Parathyroid adenoma (tissue), 2 donors: Measurements from ENCODE around the gene HTR1D.
"Not testable (repeated sequence)": the region's sequence is repeated elsewhere in the genome, so short reads cannot be mapped to it uniquely, and the experiment has no call there.

Source experiments
- H2AFZ ChIP-seq: fragments of 300-600 bp; sonication (generic); one replicate; pipeline ENCODE4 v1.7.0; 2017; ENCODE audit warnings: antibody characterized with exemption, mild to moderate bottlenecking
- H3K27ac ChIP-seq: fragments of 300-600 bp; sonication (generic); one replicate; pipeline ENCODE4 v1.7.0; 2017
- H3K27me3 ChIP-seq: fragments of 300-600 bp; sonication (generic); one replicate; pipeline ENCODE4 v1.7.0; 2017; ENCODE audit warnings: low read length; ENCODE audit not compliant: control insufficient read depth, insufficient read depth
- H3K36me3 ChIP-seq: fragments of 300-600 bp; sonication (generic); one replicate; pipeline ENCODE4 v1.7.0; 2017; ENCODE audit warnings: low read length; ENCODE audit not compliant: control insufficient read depth, insufficient read depth
- H3K4me1 ChIP-seq: fragments of 300-600 bp; sonication (generic); one replicate; pipeline ENCODE4 v1.7.0; 2017; ENCODE audit warnings: control low read depth
- H3K4me2 ChIP-seq: fragments of 300-600 bp; sonication (generic); one replicate; pipeline ENCODE4 v1.7.0; 2017; ENCODE audit warnings: low read length
- H3K4me3 ChIP-seq: fragments of 300-600 bp; sonication (generic); one replicate; pipeline ENCODE4 v1.7.0; 2017; ENCODE audit warnings: low read depth, low read length
- H3K79me2 ChIP-seq: fragments of 300-600 bp; sonication (generic); one replicate; pipeline ENCODE4 v1.7.0; 2017; ENCODE audit warnings: control low read depth
- H3K9ac ChIP-seq: fragments of 300-600 bp; sonication (generic); one replicate; pipeline ENCODE4 v1.7.0; 2017; ENCODE audit warnings: mild to moderate bottlenecking
- H3K9me3 ChIP-seq: fragments of 300-600 bp; sonication (generic); one replicate; pipeline ENCODE4 v1.7.0; 2017; ENCODE audit warnings: low read length; ENCODE audit not compliant: control insufficient read depth
- TF ChIP-seq, protein P1 (sequence below): fragments of 300-600 bp; sonication (generic); IDR thresholded peaks from one replicate; pipeline ENCODE4 v1.7.0; 2017; ENCODE audit warnings: antibody characterized with exemption, mild to moderate bottlenecking
- donor health status: primary hyperparathyroidism.

The HTR1D gene

DNA sequence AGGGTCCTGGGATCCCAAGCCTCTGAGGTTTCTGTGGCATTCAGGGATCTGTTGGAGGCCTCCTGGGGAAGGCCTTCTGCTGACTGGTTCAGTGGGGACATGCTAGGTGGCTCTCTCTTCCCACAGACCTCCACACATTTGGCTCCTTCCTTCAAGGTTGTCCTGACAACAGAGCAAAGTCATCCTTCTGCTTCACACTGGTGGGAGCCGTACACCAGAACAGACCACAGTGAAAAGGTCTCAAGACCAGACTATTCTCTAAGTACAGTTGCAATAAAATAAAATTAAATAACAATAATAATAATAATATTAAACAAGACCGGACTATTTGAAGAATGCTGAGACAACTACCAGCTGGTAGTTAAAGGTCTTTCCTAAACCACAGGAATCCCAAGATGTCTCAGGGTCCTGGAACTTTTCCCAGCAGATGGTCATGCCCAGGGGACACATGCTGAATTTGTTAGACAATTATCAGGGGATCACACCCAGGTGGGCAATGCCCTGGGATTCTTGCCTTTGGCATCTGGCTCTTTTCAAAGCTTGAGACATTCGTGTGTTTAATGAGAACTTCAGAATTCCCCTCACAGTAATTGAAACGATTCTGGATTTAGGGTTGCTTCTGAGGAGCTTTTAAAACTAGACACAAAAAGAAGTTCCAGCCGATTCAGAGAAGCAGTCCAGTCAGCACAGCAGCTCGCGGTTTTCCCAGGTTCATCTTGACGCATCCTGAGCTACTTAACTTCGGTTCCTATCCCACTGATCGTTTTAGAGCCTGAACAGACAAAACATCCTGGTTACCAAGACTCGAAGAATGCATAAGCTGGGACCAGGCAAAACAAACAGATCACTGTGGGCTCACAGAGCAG, 22.9 kb downstream of the HTR1D start:
- H3K4me3 ChIP-seq, result no peak overlapping the region
- H3K9ac ChIP-seq, result no peak overlapping the region
- no peak overlapping the region for H3K4me2 ChIP-seq
- TF ChIP-seq, protein P1, sequence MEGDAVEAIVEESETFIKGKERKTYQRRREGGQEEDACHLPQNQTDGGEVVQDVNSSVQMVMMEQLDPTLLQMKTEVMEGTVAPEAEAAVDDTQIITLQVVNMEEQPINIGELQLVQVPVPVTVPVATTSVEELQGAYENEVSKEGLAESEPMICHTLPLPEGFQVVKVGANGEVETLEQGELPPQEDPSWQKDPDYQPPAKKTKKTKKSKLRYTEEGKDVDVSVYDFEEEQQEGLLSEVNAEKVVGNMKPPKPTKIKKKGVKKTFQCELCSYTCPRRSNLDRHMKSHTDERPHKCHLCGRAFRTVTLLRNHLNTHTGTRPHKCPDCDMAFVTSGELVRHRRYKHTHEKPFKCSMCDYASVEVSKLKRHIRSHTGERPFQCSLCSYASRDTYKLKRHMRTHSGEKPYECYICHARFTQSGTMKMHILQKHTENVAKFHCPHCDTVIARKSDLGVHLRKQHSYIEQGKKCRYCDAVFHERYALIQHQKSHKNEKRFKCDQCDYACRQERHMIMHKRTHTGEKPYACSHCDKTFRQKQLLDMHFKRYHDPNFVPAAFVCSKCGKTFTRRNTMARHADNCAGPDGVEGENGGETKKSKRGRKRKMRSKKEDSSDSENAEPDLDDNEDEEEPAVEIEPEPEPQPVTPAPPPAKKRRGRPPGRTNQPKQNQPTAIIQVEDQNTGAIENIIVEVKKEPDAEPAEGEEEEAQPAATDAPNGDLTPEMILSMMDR, result no peak
- H3K4me1 ChIP-seq, result no peaks in the 10 kb centered on the region
- H3K27me3 ChIP-seq, result no peaks in the 10 kb centered on the region
- no peaks in the 10 kb centered on the region for H3K9me3 ChIP-seq
- no peaks in the 10 kb centered on the region for H3K79me2 ChIP-seq
- H3K36me3 ChIP-seq, result no peaks in the 10 kb centered on the region
- no peak overlapping the region for H2AFZ ChIP-seq
- H3K27ac ChIP-seq, result no peak overlapping the region

DNA sequence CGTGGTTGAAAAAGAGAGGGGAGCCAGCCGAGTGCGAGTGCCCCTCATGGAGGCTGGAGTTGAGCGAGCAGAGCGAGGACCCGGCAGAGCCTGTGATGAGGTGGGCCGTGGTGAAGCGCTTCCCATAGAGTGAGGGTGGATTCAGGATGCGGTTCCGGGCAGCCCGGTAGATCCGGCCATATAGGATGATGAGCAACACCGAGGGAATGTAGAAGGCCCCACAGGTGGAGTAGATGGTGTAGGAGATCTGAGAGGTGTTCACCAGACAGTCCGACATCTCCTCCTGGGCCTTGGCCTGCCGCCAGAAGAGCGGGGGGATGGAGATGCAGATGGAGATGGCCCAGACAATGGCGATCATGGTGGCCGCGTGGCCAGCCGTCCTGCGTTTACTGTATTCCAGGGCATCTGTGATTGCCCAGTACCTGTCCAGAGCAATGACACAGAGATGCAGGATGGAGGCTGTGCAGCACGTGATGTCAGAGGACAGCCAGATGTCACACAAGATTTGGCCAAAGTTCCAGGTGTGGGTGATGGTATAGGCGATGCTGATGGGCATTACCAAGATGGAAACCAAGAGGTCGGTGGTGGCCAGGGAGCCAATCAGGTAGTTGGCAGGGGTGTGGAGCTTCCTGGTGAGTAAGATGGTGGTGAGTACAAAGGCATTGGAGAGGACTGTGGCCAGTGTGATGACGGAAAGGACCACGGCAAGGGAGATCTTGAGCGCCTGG, 23.7 kb downstream of the HTR1D start:
- Histone ChIP-seq H3K4me2 (no peak overlapping the region), H3K4me3 (no peak overlapping the region), H3K79me2 (no peaks in the 10 kb centered on the region), H3K9me3 (no peaks in the 10 kb centered on the region), H2AFZ (no peak overlapping the region), H3K36me3 (no peaks in the 10 kb centered on the region), H3K4me1 (no peaks in the 10 kb centered on the region), H3K27me3 (no peaks in the 10 kb centered on the region), H3K27ac (no peak overlapping the region), H3K9ac (no peak overlapping the region)
- TF ChIP-seq, protein P1, result no peak

DNA sequence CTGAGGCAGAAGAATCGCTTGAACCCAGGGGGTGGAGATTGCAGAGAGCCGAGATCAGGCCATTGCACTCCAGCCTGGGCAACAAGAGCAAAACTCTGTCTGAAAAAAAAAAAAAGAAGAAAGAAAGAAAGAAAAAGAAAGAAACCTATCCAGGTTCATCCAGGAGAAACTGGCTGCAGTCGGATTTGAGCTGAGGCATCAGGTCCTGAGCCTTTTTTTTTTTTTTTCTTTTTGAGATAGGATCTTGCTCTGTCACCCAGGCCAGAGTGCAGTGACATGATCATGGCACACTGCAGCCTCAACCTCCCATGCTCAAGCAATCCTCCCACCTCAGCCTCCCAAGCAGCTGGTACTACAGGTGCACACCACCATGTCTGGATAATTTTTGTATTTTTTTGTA, 26.1 kb downstream of the HTR1D start:
- no peak overlapping the region for H3K4me3 ChIP-seq
- H3K4me1 ChIP-seq, result no peaks in the 10 kb centered on the region
- no peak overlapping the region for H3K4me2 ChIP-seq
- H2AFZ ChIP-seq, result no peak overlapping the region
- no peaks in the 10 kb centered on the region for H3K9me3 ChIP-seq
- TF ChIP-seq, protein P1, result no peak
- no peak overlapping the region for H3K27ac ChIP-seq
- H3K79me2 ChIP-seq, result no peaks in the 10 kb centered on the region
- H3K9ac ChIP-seq, result no peak overlapping the region
- H3K27me3 ChIP-seq, result no peaks in the 10 kb centered on the region
- H3K36me3 ChIP-seq, result no peaks in the 10 kb centered on the region

DNA sequence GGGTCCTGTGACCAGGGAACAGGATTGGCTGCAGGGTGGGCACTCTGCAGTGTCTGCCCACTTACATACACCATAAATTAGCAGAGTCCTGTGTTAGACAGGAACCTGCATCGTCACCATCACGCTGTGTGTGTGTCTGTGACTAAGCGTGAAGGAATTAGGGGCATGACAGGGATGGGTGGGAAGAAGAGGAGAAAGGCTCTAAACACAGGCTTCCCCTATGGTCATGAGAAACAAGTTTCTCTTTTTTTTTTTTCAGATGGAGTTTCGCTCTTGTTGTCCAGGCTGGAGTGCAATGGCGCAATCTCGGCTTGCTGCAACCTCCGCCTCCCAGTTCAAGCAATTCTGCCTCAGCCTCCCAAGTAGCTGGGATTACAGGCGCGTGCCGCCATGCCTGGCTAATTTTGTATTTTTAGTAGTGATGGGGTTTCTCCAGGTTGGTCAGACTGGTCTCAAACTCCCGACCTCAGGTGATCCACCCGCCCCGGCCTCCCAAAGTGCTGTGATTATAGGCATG, 28.3 kb downstream of the HTR1D start:
- H3K9ac ChIP-seq, H3K4me1 ChIP-seq, H3K79me2 ChIP-seq, H2AFZ ChIP-seq, H3K4me2 ChIP-seq, H3K36me3 ChIP-seq, H3K27me3 ChIP-seq, H3K4me3 ChIP-seq, H3K9me3 ChIP-seq, H3K27ac ChIP-seq: not testable (repeated sequence)

DNA sequence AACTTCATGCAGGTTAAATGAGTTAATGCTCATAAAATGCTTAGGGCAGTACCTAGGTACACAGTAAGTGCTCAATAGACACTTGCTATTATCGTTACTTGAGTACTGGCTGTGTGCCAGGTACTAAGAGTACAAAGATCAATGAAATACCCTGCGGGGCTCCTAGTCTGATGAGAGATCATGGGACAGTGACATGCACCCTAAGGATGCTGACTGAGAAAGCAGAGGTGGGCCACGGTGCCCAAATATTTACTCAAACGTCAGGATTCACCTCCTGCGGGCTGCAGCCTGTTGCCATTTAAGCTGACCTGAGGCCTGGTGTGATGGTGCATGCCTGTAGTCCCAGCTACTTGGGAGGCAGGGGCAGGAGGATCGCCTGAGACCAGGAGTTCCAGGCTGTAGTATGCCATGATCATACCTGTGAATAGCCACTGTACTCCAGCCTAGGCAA, 28.8 kb downstream of the HTR1D start:
- H3K27me3 ChIP-seq, result no peaks in the 10 kb centered on the region
- H3K4me1 ChIP-seq, result no peaks in the 10 kb centered on the region
- no peak overlapping the region for H3K4me2 ChIP-seq
- H3K36me3 ChIP-seq, result no peaks in the 10 kb centered on the region
- H3K4me3 ChIP-seq, result no peak overlapping the region
- H3K9ac ChIP-seq, result no peak overlapping the region
- H3K79me2 ChIP-seq, result no peaks in the 10 kb centered on the region
- H3K9me3 ChIP-seq, result no peaks in the 10 kb centered on the region
- no peak overlapping the region for H2AFZ ChIP-seq
- no peak overlapping the region for H3K27ac ChIP-seq
- TF ChIP-seq, protein P1, result no peak
